Left ventricle myocardium inferior (tissue), 1 donor: ENCODE results near the gene APLF. TPM values are rescaled to one million over a fixed set of nuclear protein-coding genes. Genes with fewer than 3 reads are reported as not detected.

Experiments
- DNase-seq: peaks from one replicate; pipeline ENCODE4 v3.0.0-alpha.2; 2020
- H3K27ac ChIP-seq: fragments of 200-600 bp; replicated peaks from 2 replicates; pipeline ENCODE4 v1.8.0; 2021
- H3K27me3 ChIP-seq: fragments of 200-600 bp; 2 replicates; pipeline ENCODE4 v1.8.0; 2021; ENCODE audit warnings: low read depth
- H3K36me3 ChIP-seq: fragments of 200-600 bp; 2 replicates; pipeline ENCODE4 v1.8.0; 2021
- H3K4me1 ChIP-seq: fragments of 200-600 bp; 2 replicates; pipeline ENCODE4 v1.8.0; 2021
- H3K4me3 ChIP-seq: fragments of 200-600 bp; 2 replicates; pipeline ENCODE4 v1.8.0; 2021; ENCODE audit warnings: mild to moderate bottlenecking, moderate library complexity
- H3K9me3 ChIP-seq: fragments of 200-600 bp; replicated peaks from 2 replicates; pipeline ENCODE4 v1.8.0; 2021
- CTCF ChIP-seq: fragments of 200-600 bp; IDR thresholded peaks from 2 replicates; pipeline ENCODE4 v1.8.0; 2021; ENCODE audit warnings: antibody characterized with exemption, mild to moderate bottlenecking, borderline replicate concordance
- intact Hi-C: fragments of 100-400 bp; cut with micrococcal nuclease; formaldehyde crosslinking; loops from one replicate; pipeline ENCODE4 v1.11.0; 2022
- total RNA-seq: library from RNA; stranded (reverse); fragmentation: NEBNext Ultra II Directional; extraction: Animal tissue kit (Norgen Biotek cat#: 25700); gene quantifications from one replicate; pipeline ENCODE4 v1.2.1, GENCODE V29; 2021
- donor health status: DM: no; HTN: yes; CAD: no; lungs with severe emphysema.

Gene APLF
- total RNA-seq, 1 donor from 2014 or later: 4.8 TPM

GRCh38 chr2:68512326-68512725, 44.9 kb downstream of the APLF start:
- TF ChIP-seq CTCF: no peak
- H3K4me3 ChIP-seq: no peak overlapping the region
- H3K9me3 ChIP-seq: peaks cover 18% of the 10 kb centered on the region
- intact Hi-C loops: no loop called here
- H3K27ac ChIP-seq: no peak overlapping the region
- H3K36me3 ChIP-seq: peaks cover 15% of the 10 kb centered on the region
- no peak for DNase-seq
- H3K27me3 ChIP-seq: no peaks in the 10 kb centered on the region
- no peaks in the 10 kb centered on the region for H3K4me1 ChIP-seq

GRCh38 chr2:68512966-68513365, 45.6 kb downstream of the APLF start:
- intact Hi-C loops: no loop called here
- DNase-seq: no peak
- Histone ChIP-seq H3K4me3 (no peak overlapping the region), H3K4me1 (no peaks in the 10 kb centered on the region), H3K27me3 (no peaks in the 10 kb centered on the region), H3K9me3 (peaks cover 17% of the 10 kb centered on the region), H3K36me3 (peaks cover 10% of the 10 kb centered on the region), H3K27ac (no peak overlapping the region)
- no peak for TF ChIP-seq CTCF

- peaks cover 5% of the 10 kb centered on the region for H3K36me3 ChIP-seq
- H3K4me3 ChIP-seq: no peak overlapping the region
- TF ChIP-seq CTCF: no peak
- intact Hi-C loops: no loop called here
- no peaks in the 10 kb centered on the region for H3K4me1 ChIP-seq
- peaks cover 11% of the 10 kb centered on the region for H3K9me3 ChIP-seq
- DNase-seq: no peak
- no peak overlapping the region for H3K27ac ChIP-seq
- no peaks in the 10 kb centered on the region for H3K27me3 ChIP-seq
Observed at GRCh38 chr2:68514316-68514929, 47.0 kb downstream of the APLF start.

- H3K4me1 ChIP-seq: no peaks in the 10 kb centered on the region
- intact Hi-C loops: no loop called here
Observed at GRCh38 chr2:68516051-68516955, 48.9 kb downstream of the APLF start.

GRCh38 chr2:68519236-68519635, 51.9 kb downstream of the APLF start:
- no peak for TF ChIP-seq CTCF
- intact Hi-C loops: no loop called here

More at GRCh38 chr2:68516051-68516955, 48.9 kb downstream of the APLF start:
- H3K27me3 ChIP-seq: no peaks in the 10 kb centered on the region
- no peak for DNase-seq
- H3K27ac ChIP-seq: no peak overlapping the region
- no peak for TF ChIP-seq CTCF
- H3K4me3 ChIP-seq: no peak overlapping the region
- peaks cover 5% of the 10 kb centered on the region for H3K36me3 ChIP-seq
- peaks cover 11% of the 10 kb centered on the region for H3K9me3 ChIP-seq

More at GRCh38 chr2:68519236-68519635, 51.9 kb downstream of the APLF start:
- DNase-seq: no peak
- no peak overlapping the region for H3K4me3 ChIP-seq
- no peak overlapping the region for H3K27ac ChIP-seq
- peaks cover 2% of the 10 kb centered on the region for H3K9me3 ChIP-seq
- H3K27me3 ChIP-seq: no peaks in the 10 kb centered on the region
- H3K4me1 ChIP-seq: no peaks in the 10 kb centered on the region
- peaks cover 3% of the 10 kb centered on the region for H3K36me3 ChIP-seq
